ENCODE data around the gene GNAQ. TPM values are rescaled to one million over a fixed set of nuclear protein-coding genes. Genes with fewer than 3 reads are reported as not detected.
"Not testable (repeated sequence)": the region's sequence is repeated elsewhere in the genome, so short reads cannot be mapped to it uniquely, and the experiment has no call there.

Gene GNAQ
- total RNA-seq, 1 donor from 2014 or later: 64.9 TPM

DNA sequence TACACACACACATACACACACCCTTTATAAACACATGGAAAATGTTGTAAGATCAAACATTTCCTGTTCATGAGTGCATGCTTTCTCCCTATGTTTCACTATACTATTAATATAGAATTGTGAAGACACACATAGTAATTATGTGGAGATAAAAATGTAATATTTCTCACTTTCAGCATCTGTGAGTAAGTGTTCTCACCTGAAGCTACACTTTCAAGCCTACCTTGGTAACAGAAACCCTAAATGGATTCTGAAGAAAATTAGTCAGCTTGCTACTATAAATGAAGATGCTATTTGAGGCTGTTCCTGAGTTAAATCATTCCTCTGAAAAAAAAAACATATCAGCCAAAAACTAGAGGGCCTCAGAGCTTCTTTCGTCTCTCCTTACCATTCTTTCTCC, 302.4 kb downstream of the GNAQ start:
- H3K4me1 Mint-ChIP-seq (ENCODE audit: low read depth): no peaks in the 10 kb centered on the region
- H3K4me3 Mint-ChIP-seq (ENCODE audit: low read depth): no peak overlapping the region
- peaks cover 34% of the 10 kb centered on the region for H3K36me3 Mint-ChIP-seq (ENCODE audit: insufficient read depth)
- TF ChIP-seq, protein P1, sequence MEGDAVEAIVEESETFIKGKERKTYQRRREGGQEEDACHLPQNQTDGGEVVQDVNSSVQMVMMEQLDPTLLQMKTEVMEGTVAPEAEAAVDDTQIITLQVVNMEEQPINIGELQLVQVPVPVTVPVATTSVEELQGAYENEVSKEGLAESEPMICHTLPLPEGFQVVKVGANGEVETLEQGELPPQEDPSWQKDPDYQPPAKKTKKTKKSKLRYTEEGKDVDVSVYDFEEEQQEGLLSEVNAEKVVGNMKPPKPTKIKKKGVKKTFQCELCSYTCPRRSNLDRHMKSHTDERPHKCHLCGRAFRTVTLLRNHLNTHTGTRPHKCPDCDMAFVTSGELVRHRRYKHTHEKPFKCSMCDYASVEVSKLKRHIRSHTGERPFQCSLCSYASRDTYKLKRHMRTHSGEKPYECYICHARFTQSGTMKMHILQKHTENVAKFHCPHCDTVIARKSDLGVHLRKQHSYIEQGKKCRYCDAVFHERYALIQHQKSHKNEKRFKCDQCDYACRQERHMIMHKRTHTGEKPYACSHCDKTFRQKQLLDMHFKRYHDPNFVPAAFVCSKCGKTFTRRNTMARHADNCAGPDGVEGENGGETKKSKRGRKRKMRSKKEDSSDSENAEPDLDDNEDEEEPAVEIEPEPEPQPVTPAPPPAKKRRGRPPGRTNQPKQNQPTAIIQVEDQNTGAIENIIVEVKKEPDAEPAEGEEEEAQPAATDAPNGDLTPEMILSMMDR (IDR thresholded peaks at IDR 0.05; ENCODE audit: unreplicated experiment): no peak
- H3K9me3 Mint-ChIP-seq (ENCODE audit: low read depth): peaks cover 2% of the 10 kb centered on the region
- H3K27me3 Mint-ChIP-seq: no peaks in the 10 kb centered on the region
- DNase-seq (ENCODE audit: low spot score, unreplicated experiment): no peak
- no peak overlapping the region for H3K27ac Mint-ChIP-seq

- H3K9me3 Mint-ChIP-seq (ENCODE audit: low read depth): peaks cover 7% of the 10 kb centered on the region
- no peaks in the 10 kb centered on the region for H3K4me1 Mint-ChIP-seq (ENCODE audit: low read depth)
- TF ChIP-seq, protein P1 (IDR thresholded peaks at IDR 0.05; ENCODE audit: unreplicated experiment): no peak
- H3K27me3 Mint-ChIP-seq: no peaks in the 10 kb centered on the region
- H3K4me3 Mint-ChIP-seq (ENCODE audit: low read depth): no peak overlapping the region
- no peak overlapping the region for H3K27ac Mint-ChIP-seq
- peaks cover 37% of the 10 kb centered on the region for H3K36me3 Mint-ChIP-seq (ENCODE audit: insufficient read depth)
- no peak for DNase-seq (ENCODE audit: low spot score, unreplicated experiment)
Observed at GRCh38 chr9:77726814-77727213, 304.8 kb downstream of the GNAQ start.

DNA sequence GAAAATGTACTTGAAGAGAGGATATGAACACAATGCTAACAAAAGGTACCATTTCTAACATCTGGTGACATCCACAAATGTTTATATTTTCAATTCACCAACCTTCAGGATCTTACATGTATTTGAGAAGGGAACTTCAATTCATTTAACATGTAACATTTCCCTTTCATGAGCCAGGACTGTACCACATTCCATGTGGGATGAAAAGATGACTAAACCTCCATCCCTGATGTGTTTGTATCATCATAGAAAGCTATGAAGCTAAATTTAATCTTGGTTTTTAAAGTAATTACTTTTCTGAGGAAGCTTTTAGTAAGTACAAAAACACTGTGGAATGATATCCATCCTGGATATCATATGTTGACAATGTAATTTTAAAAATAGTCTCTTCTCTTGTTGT, 305.3 kb downstream of the GNAQ start:
- H3K4me3 Mint-ChIP-seq (ENCODE audit: low read depth): no peak overlapping the region
- no peak overlapping the region for H3K27ac Mint-ChIP-seq
- no peak for DNase-seq (ENCODE audit: low spot score, unreplicated experiment)
- H3K36me3 Mint-ChIP-seq (ENCODE audit: insufficient read depth): peaks cover 37% of the 10 kb centered on the region
- no peaks in the 10 kb centered on the region for H3K4me1 Mint-ChIP-seq (ENCODE audit: low read depth)
- peaks cover 7% of the 10 kb centered on the region for H3K9me3 Mint-ChIP-seq (ENCODE audit: low read depth)
- H3K27me3 Mint-ChIP-seq: no peaks in the 10 kb centered on the region
- TF ChIP-seq, protein P1 (IDR thresholded peaks at IDR 0.05; ENCODE audit: unreplicated experiment): no peak

DNA sequence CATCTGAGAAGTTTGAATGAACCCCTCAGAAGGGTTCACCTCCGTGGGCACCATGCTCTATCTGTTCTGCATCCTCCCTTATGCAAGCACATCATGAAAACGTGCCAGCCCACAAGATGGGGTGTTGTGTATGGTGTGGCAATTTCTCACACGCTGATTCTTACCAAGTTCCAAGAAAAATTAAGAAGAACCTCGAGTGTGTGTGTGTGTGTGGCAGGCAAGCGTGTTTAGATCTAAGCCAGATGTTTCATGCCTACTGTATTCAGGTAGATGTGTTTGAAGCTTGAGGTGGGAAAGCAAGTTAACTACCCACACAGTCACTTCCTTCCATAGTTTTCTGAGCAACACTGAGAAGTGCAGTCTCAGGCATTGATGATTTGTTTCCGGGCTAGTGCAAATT, 305.8 kb downstream of the GNAQ start:
- no peaks in the 10 kb centered on the region for H3K4me1 Mint-ChIP-seq (ENCODE audit: low read depth)
- H3K27me3 Mint-ChIP-seq: no peaks in the 10 kb centered on the region
- H3K4me3 Mint-ChIP-seq (ENCODE audit: low read depth): no peak overlapping the region
- H3K36me3 Mint-ChIP-seq (ENCODE audit: insufficient read depth): peaks cover 37% of the 10 kb centered on the region
- H3K27ac Mint-ChIP-seq: no peak overlapping the region
- DNase-seq (ENCODE audit: low spot score, unreplicated experiment): no peak
- peaks cover 7% of the 10 kb centered on the region for H3K9me3 Mint-ChIP-seq (ENCODE audit: low read depth)
- TF ChIP-seq, protein P1 (IDR thresholded peaks at IDR 0.05; ENCODE audit: unreplicated experiment): no peak

- DNase-seq (ENCODE audit: low spot score, unreplicated experiment): no peak
- H3K27me3 Mint-ChIP-seq: no peaks in the 10 kb centered on the region
- H3K4me1 Mint-ChIP-seq (ENCODE audit: low read depth): no peaks in the 10 kb centered on the region
- peaks cover 7% of the 10 kb centered on the region for H3K9me3 Mint-ChIP-seq (ENCODE audit: low read depth)
- H3K4me3 Mint-ChIP-seq (ENCODE audit: low read depth): no peak overlapping the region
- H3K36me3 Mint-ChIP-seq (ENCODE audit: insufficient read depth): peaks cover 37% of the 10 kb centered on the region
- TF ChIP-seq, protein P1 (IDR thresholded peaks at IDR 0.05; ENCODE audit: unreplicated experiment): no peak
- H3K27ac Mint-ChIP-seq: no peak overlapping the region
Observed at GRCh38 chr9:77725046-77725694, 306.4 kb downstream of the GNAQ start.

DNA sequence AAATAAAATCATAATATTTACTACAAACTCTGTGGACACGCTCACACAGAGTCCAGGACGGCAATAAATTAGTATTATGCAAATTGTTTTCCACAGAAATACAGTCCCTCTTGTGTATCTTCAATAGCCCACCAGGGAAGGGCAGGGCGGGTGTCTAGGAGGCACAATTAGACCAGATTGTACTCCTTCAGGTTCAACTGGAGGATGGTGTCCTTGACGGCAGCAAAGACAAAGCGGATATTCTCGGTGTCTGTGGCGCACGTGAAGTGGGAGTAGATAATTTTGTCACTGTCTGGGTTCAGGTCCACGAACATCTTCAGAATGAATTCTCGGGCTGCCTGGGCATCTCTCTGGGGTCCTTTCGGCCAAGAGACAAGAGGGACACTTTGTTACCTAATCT, 310.5 kb downstream of the GNAQ start:
- H3K36me3 Mint-ChIP-seq (ENCODE audit: insufficient read depth): peaks cover 22% of the 10 kb centered on the region
- H3K27ac Mint-ChIP-seq; H3K4me1 Mint-ChIP-seq (ENCODE audit: low read depth); H3K9me3 Mint-ChIP-seq (ENCODE audit: low read depth); H3K27me3 Mint-ChIP-seq; DNase-seq (ENCODE audit: low spot score, unreplicated experiment); H3K4me3 Mint-ChIP-seq (ENCODE audit: low read depth): not testable (repeated sequence)

All from progenitor cell of endocrine pancreas (in vitro differentiated cells).